Caco-2 (cell line): ENCODE results near the gene EXOC7. TPM values are rescaled to one million over a fixed set of nuclear protein-coding genes. Genes with fewer than 3 reads are reported as not detected.

ENCODE experiments used
- BruUV-seq: library from RNA; stranded (reverse); fragments of 400-500 nt; replicated peaks from 2 replicates; lab custom pipeline; 2021; lab: Mats Ljungman, UMichigan
- CTCF ChIA-PET: fragments of 300-600 bp; sonication (Branson Sonifier 250); formaldehyde crosslinking; loops from one replicate; lab custom pipeline; 2022; ENCODE audit warnings: antibody characterized with exemption; lab: Charles Lee
- POLR2A ChIA-PET: fragments of 300-600 bp; sonication (Branson Sonifier 250); formaldehyde crosslinking; loops from one replicate; lab custom pipeline; 2022; ENCODE audit warnings: antibody characterized with exemption; lab: Charles Lee
- DNase-seq, 2 experiments: peaks; one replicate each; pipeline versions ENCODE4 v3.0.0 to v3.0.0-alpha.2; 2020 to 2022
- H3K27me3 ChIP-seq: replicated peaks from 2 replicates; pipeline ENCODE4 v1.6.0; 2011; ENCODE audit warnings: low read length; ENCODE audit not compliant: control insufficient read depth, insufficient read depth
- H3K36me3 ChIP-seq: 2 replicates; pipeline ENCODE4 v1.5.1; 2011; ENCODE audit warnings: low read length; ENCODE audit not compliant: control insufficient read depth, insufficient read depth
- H3K4me1 ChIP-seq: fragments of 250-450 bp; sonication (Bioruptor Pico); 2 replicates; pipeline ENCODE4 v1.5.1; 2020; ENCODE audit warnings: mild to moderate bottlenecking
- H3K4me3 ChIP-seq: 2 replicates; pipeline ENCODE4 v1.5.1; 2011; ENCODE audit warnings: low read depth, mild to moderate bottlenecking, control low read depth, low read length
- H3K9me3 ChIP-seq: fragments of 250-450 bp; sonication (Bioruptor Pico); 2 replicates; pipeline ENCODE4 v1.5.1; 2020; ENCODE audit warnings: mild to moderate bottlenecking, moderate library complexity
- H3K27ac Mint-ChIP-seq: one replicate; pipeline ENCODE4 v1.8.0; 2022; ENCODE audit warnings: mixed read lengths; ENCODE audit not compliant: unreplicated experiment
- H3K27me3 Mint-ChIP-seq: one replicate; pipeline ENCODE4 v1.8.0; 2022; ENCODE audit warnings: mixed read lengths; ENCODE audit not compliant: insufficient read depth, unreplicated experiment
- H3K36me3 Mint-ChIP-seq: one replicate; pipeline ENCODE4 v1.8.0; 2022; ENCODE audit warnings: mild to moderate bottlenecking, mixed read lengths; ENCODE audit not compliant: insufficient read depth, unreplicated experiment
- H3K4me1 Mint-ChIP-seq: one replicate; pipeline ENCODE4 v1.8.0; 2022; ENCODE audit warnings: low read depth, mixed read lengths; ENCODE audit not compliant: unreplicated experiment
- H3K4me3 Mint-ChIP-seq: one replicate; pipeline ENCODE4 v1.8.0; 2022; ENCODE audit warnings: mild to moderate bottlenecking, moderate library complexity, mixed read lengths; ENCODE audit not compliant: unreplicated experiment
- H3K9me3 Mint-ChIP-seq: one replicate; pipeline ENCODE4 v1.8.0; 2022; ENCODE audit warnings: mixed read lengths; ENCODE audit not compliant: unreplicated experiment
- CTCF ChIP-seq, 2 experiments: fragments of 200-600 bp in 1 of 2; IDR thresholded peaks; 1 replicate in 1 of 2; 2 replicates in 1 of 2; pipeline versions ENCODE4 v1.5.1 to v1.8.0; 2011 to 2022; ENCODE audit warnings: antibody characterized with exemption in 1 of 2, control low read depth in 1 of 2, inconsistent platforms in 1 of 2, low read depth in 1 of 2, low read length in 1 of 2, mild to moderate bottlenecking in 1 of 2, moderate library complexity in 1 of 2; ENCODE audit not compliant: insufficient read depth in 1 of 2, severe bottlenecking in 1 of 2, unreplicated experiment in 1 of 2
- intact Hi-C: fragments of 100-400 bp; cut with micrococcal nuclease; formaldehyde crosslinking; loops from one replicate; pipeline ENCODE4 v1.10.0; 2022; ENCODE audit not compliant: unreplicated experiment
- total RNA-seq: library from RNA; stranded (reverse); gene quantifications from 2 replicates; pipeline ENCODE4 v1.2.3, GENCODE V29; 2022

EXOC7 gene
- total RNA-seq, 1 experiment from 2014 or later: 205 TPM

- POLR2A ChIA-PET: interaction anchor here (0.6 to 4.3 kb wide), 3 partner anchors 8 to 174 kb away, joined by 3 to 31 read pairs (median 6); no protein-coding TSS in a partner anchor
- no peaks in the 10 kb centered on the region for H3K9me3 ChIP-seq
- Mint-ChIP-seq H3K4me1 (peaks cover 46% of the 10 kb centered on the region), H3K4me3 (peak overlapping the region; percentile 82), H3K27ac (peak overlapping the region; percentile 63), H3K27me3 (no peaks in the 10 kb centered on the region), H3K36me3 (peaks cover 33% of the 10 kb centered on the region), H3K9me3 (no peaks in the 10 kb centered on the region)
- TSS peak; percentile 16 for BruUV-seq
- H3K27me3 ChIP-seq: no peaks in the 10 kb centered on the region
- peaks cover 66% of the 10 kb centered on the region for H3K4me1 ChIP-seq
- no peak for TF ChIP-seq CTCF (IDR thresholded peaks at IDR 0.05; ENCODE audit: insufficient read depth in 1 of 2, low read depth in 1 of 2, low read length in 1 of 2, severe bottlenecking in 1 of 2, unreplicated experiment in 1 of 2)
- CTCF ChIA-PET: interaction anchor here (0.6 to 6.2 kb wide), 4 partner anchors 8 to 531 kb away, joined by 3 to 57 read pairs (median 4); no protein-coding TSS in a partner anchor
- DNase-seq: no peak
- H3K36me3 ChIP-seq: no peaks in the 10 kb centered on the region; the same call in 1 of the 2 replicates
- intact Hi-C loops: loop anchor here (1.0 kb wide), 1 partner anchor 8 kb away; no protein-coding TSS in a partner anchor
- H3K4me3 ChIP-seq: peak overlapping the region; percentile 70
Observed at GRCh38 chr17:76140661-76141211, 37.1 kb upstream of the EXOC7 start.

- no peak for DNase-seq
- ChIA-PET POLR2A (no interaction called here), CTCF (no interaction called here)
- Histone ChIP-seq H3K27me3 (no peaks in the 10 kb centered on the region), H3K36me3 (no peaks in the 10 kb centered on the region; the same call in 1 of the 2 replicates), H3K4me3 (no peak overlapping the region), H3K9me3 (no peaks in the 10 kb centered on the region), H3K4me1 (peaks cover 72% of the 10 kb centered on the region)
- BruUV-seq: no TSS peak
- no peak for TF ChIP-seq CTCF (IDR thresholded peaks at IDR 0.05; ENCODE audit: insufficient read depth in 1 of 2, low read depth in 1 of 2, low read length in 1 of 2, severe bottlenecking in 1 of 2, unreplicated experiment in 1 of 2)
- no peaks in the 10 kb centered on the region for H3K9me3 Mint-ChIP-seq
- peaks cover 29% of the 10 kb centered on the region for H3K36me3 Mint-ChIP-seq
- H3K27ac Mint-ChIP-seq: peak overlapping the region; percentile 88
- no peaks in the 10 kb centered on the region for H3K27me3 Mint-ChIP-seq
- peak overlapping the region; percentile 61 for H3K4me3 Mint-ChIP-seq
- peaks cover 52% of the 10 kb centered on the region for H3K4me1 Mint-ChIP-seq
- intact Hi-C loops: no loop called here
Observed at GRCh38 chr17:76139801-76140660, 36.4 kb upstream of the EXOC7 start.
